T-helper 2 cell treated with Interferon-gamma antibody and Interleukin-4, amounts not matched to agents 5 μg/mL and 100 μg/mL, for 36 hours (primary cell): ENCODE data around the gene UBE2O.
"Not testable (repeated sequence)": the region's sequence is repeated elsewhere in the genome, so short reads cannot be mapped to it uniquely, and the experiment has no call there.

Source experiments
- DNase-seq: peaks from one replicate; pipeline ENCODE4 v3.0.0; 2021; ENCODE audit warnings: low spot score
- H3K27ac Mint-ChIP-seq: one replicate; pipeline ENCODE4 v1.8.0; 2021; ENCODE audit warnings: mild to moderate bottlenecking, mixed read lengths
- H3K27me3 Mint-ChIP-seq: one replicate; pipeline ENCODE4 v1.8.0; 2021; ENCODE audit warnings: low read depth, mixed read lengths
- H3K36me3 Mint-ChIP-seq: one replicate; pipeline ENCODE4 v1.8.0; 2021; ENCODE audit warnings: low read depth, mixed read lengths
- H3K4me1 Mint-ChIP-seq: one replicate; pipeline ENCODE4 v1.8.0; 2021; ENCODE audit warnings: low read depth, mixed read lengths
- H3K4me3 Mint-ChIP-seq: one replicate; pipeline ENCODE4 v1.8.0; 2022; ENCODE audit warnings: mild to moderate bottlenecking, moderate library complexity, mixed read lengths
- H3K9me3 Mint-ChIP-seq: one replicate; pipeline ENCODE4 v1.8.0; 2021; ENCODE audit warnings: mixed read lengths

UBE2O gene

GRCh38 chr17:76369379-76369778 is 83.6 kb downstream of the UBE2O start:
- Mint-ChIP-seq H3K27me3 (no peaks in the 10 kb centered on the region), H3K27ac (no peak overlapping the region), H3K4me1 (no peaks in the 10 kb centered on the region), H3K36me3 (no peaks in the 10 kb centered on the region), H3K4me3 (no peak overlapping the region), H3K9me3 (no peaks in the 10 kb centered on the region)
- DNase-seq, result no peak

- Mint-ChIP-seq H3K4me3 (no peak overlapping the region), H3K27me3 (no peaks in the 10 kb centered on the region), H3K27ac (no peak overlapping the region), H3K36me3 (no peaks in the 10 kb centered on the region), H3K9me3 (no peaks in the 10 kb centered on the region), H3K4me1 (no peaks in the 10 kb centered on the region)
- no peak for DNase-seq
These were observed 84.4 kb downstream of the UBE2O start for GRCh38 chr17:76368545-76368944.

DNA sequence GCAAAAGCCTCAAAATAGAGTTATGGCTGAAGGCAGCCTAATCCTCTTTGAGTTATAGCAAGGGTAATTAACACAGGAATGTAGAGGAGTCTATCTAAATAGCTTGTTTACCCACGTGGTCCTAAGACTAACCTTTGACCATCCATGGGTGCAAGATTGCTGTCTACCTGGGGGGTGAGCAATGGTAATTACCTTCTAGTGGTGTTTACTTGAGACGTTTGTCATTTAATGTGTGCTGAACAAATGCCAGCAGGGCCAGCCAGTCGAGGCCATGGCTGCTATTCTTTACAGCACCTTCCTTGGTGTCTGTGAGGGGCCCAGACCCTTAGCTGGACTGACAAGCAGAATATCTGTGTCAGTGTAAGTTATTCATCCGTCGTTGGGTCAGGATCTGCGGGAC is 85.3 kb downstream of the UBE2O start:
- no peak for DNase-seq
- Mint-ChIP-seq H3K36me3 (no peaks in the 10 kb centered on the region), H3K27me3 (no peaks in the 10 kb centered on the region), H3K9me3 (no peaks in the 10 kb centered on the region), H3K4me3 (no peak overlapping the region), H3K4me1 (no peaks in the 10 kb centered on the region), H3K27ac (no peak overlapping the region)

- DNase-seq, result no peak
- H3K27ac Mint-ChIP-seq, result no peak overlapping the region
- H3K36me3 Mint-ChIP-seq, result no peaks in the 10 kb centered on the region
- no peak overlapping the region for H3K4me3 Mint-ChIP-seq
- no peaks in the 10 kb centered on the region for H3K9me3 Mint-ChIP-seq
- no peaks in the 10 kb centered on the region for H3K4me1 Mint-ChIP-seq
- H3K27me3 Mint-ChIP-seq, result no peaks in the 10 kb centered on the region
These were observed 86.7 kb downstream of the UBE2O start for GRCh38 chr17:76366247-76366646.

DNA sequence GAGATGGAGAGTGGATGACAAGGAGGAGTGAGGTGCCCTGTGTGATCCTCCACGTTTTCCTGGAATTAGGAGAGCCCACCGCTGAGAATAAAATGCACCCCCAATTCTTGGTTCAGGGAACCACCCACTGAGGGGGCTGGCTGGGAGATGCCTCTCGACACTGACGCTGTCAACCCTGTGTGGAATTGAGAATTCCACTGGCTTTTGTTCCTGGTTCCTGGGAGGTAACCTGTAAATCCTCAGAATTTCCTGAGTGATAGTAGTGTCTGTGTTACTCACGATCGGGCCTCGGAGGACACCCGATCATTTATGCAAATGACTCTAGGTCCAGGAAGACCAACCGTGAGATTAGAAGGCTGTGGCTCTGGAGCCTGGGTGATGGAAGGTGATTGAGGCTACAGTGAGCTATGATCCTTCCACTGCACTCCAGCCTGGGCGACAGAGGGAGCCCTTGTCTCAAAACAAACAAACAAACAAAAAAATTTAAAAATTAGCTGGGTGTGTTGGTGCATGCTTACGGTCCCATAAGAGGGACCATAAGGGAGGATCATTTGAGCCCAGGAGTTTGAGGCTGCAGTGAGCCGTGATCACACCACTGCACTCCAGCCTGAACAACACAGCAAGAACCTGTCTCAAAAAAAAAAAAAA is 87.6 kb downstream of the UBE2O start:
- no peaks in the 10 kb centered on the region for H3K36me3 Mint-ChIP-seq

DNA sequence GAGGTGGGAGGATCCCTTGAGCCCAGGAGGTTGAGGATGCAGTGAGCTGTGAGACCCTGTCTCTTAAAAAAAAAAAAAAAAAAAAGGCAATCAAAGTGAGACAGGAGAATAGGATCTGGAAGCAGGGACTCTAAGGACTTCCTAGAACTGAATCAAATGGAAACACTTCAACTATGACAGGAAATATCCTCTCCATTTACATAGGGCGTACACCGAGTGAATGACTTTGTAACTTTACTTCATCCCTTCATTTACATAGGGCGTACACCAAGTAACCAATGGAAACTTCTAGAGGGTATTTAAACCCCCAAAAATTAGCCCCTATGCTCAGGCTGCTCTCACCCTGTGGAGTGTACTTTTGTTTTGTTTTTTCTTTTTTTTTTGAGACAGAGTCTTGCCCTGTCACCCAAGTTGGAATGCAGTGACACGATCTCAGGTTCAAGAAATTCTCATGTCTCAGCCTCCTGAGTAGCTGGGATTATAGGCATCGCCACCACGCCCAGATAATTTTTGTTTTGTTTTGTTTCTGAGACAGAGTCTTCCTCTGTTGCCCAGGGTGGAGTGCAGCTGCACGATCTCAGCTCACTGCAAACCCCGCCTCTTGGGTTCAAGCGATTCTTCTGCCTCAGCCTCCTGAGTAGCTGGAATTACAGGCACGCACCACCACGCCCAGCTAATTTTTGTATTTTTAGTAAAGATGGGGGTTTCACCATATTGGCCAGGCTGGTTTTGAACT is 89.7 kb downstream of the UBE2O start:
- Mint-ChIP-seq H3K4me3 (no peak overlapping the region), H3K36me3 (no peaks in the 10 kb centered on the region), H3K4me1 (no peaks in the 10 kb centered on the region), H3K9me3 (no peaks in the 10 kb centered on the region), H3K27me3 (peaks cover 2% of the 10 kb centered on the region), H3K27ac (no peak overlapping the region)
- no peak for DNase-seq

More for the DNA sequence above, 87.6 kb downstream of the UBE2O start:
- Mint-ChIP-seq H3K4me1 (no peaks in the 10 kb centered on the region), H3K9me3 (no peaks in the 10 kb centered on the region), H3K4me3 (no peak overlapping the region), H3K27me3 (peaks cover 2% of the 10 kb centered on the region), H3K27ac (no peak overlapping the region)
- no peak for DNase-seq

- Mint-ChIP-seq H3K9me3 (no peaks in the 10 kb centered on the region), H3K4me1 (peaks cover 1% of the 10 kb centered on the region), H3K36me3 (no peaks in the 10 kb centered on the region), H3K27me3 (peaks cover 2% of the 10 kb centered on the region), H3K4me3 (no peak overlapping the region), H3K27ac (no peak overlapping the region)
- DNase-seq, result no peak
These were observed 92.5 kb downstream of the UBE2O start for GRCh38 chr17:76360461-76360860.

DNA sequence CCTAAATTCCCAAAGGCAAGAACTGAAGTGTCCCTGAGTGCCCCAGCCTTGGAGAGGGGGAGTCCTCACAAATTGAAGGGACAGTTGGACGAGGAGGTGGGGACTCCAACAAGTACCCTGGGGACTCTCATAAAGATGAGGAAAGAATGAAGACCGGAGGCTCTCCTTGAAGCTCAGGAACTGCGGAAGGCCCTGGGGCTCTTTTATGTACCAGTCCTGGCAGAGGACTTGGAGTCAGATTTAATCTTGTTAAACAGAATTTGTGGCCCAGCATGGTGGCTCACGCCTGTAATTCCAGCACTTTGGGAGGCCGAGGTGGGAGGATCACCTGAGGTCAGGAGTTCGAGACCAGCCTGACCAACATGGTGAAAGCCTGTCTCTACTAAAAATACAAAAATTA is 93.2 kb downstream of the UBE2O start:
- not testable (repeated sequence) for H3K36me3 Mint-ChIP-seq, H3K27me3 Mint-ChIP-seq

GRCh38 chr17:76359375-76359774 is 93.6 kb downstream of the UBE2O start:
- Mint-ChIP-seq H3K4me3 (no peak overlapping the region), H3K4me1 (peaks cover 6% of the 10 kb centered on the region), H3K36me3 (no peaks in the 10 kb centered on the region), H3K9me3 (no peaks in the 10 kb centered on the region), H3K27ac (no peak overlapping the region), H3K27me3 (peaks cover 2% of the 10 kb centered on the region)
- DNase-seq, result no peak

More for the DNA sequence above, 93.2 kb downstream of the UBE2O start:
- not testable (repeated sequence) for DNase-seq, H3K4me3 Mint-ChIP-seq, H3K9me3 Mint-ChIP-seq, H3K4me1 Mint-ChIP-seq, H3K27ac Mint-ChIP-seq

DNA sequence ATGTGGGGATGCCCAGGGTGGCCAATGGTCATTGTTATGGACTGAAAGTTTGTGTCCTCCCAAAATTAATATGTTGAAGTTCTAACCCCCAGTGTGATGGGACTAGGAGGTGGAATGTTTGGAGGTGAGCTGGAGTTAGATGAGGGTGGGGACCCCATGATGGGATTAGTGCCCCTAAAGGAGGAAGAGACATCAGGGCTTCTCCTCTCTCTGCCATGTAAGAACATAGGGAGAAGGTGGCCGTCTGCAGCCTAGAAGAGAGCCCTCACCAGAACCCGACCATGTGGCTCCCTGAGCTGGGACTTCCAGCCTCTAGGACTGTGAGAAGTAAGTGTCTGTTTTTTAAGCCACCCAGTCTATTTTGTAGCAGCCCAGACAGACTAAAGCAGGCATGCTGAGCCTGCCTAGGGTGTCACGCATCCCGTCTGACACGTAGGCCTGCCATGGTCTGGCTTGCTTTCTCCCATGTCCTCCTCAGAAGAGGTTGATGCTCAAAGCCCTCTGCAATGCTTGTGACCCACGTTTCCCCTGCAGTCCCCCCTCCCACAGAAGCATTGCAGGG is 95.3 kb downstream of the UBE2O start:
- no peak overlapping the region for H3K27ac Mint-ChIP-seq
- no peaks in the 10 kb centered on the region for H3K9me3 Mint-ChIP-seq
- peaks cover 2% of the 10 kb centered on the region for H3K27me3 Mint-ChIP-seq
- no peaks in the 10 kb centered on the region for H3K36me3 Mint-ChIP-seq
- peaks cover 13% of the 10 kb centered on the region for H3K4me1 Mint-ChIP-seq
- no peak for DNase-seq
- no peak overlapping the region for H3K4me3 Mint-ChIP-seq

DNA sequence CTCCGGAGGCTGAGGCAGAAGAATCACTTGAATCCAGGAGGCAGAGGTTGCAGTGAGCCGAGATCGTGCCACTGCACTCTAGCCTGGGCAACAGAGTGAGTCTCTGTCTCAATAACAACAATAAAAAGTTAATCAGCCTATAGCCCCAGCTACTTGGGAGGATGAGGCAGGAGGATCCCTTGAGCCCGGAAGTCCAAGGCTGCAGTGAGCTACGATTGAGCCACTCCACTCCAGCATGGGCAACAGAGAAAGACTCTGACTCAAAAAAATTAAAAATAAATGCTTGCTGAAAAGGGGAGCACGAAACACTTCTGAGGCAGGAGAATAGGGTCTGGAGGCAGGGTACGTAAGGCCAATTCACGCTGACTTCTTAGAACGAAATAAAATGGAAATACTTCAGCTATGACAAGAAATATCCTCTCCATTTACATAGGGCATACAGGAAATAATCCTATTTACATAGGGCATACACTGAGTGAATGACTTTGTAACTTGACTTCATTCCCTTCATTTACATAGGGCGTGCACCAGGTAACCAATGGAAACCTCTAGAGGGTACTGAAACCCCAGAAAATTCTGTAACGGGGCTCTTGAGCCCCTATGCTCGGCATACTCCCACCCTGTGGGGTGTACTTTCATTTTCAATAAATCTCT is 96.0 kb downstream of the UBE2O start:
- H3K4me1 Mint-ChIP-seq, result peaks cover 19% of the 10 kb centered on the region
- peaks cover 2% of the 10 kb centered on the region for H3K27me3 Mint-ChIP-seq
- no peaks in the 10 kb centered on the region for H3K9me3 Mint-ChIP-seq
- H3K36me3 Mint-ChIP-seq, result no peaks in the 10 kb centered on the region
- DNase-seq, result no peak
- peak overlapping the region; percentile 5 for H3K27ac Mint-ChIP-seq
- no peak overlapping the region for H3K4me3 Mint-ChIP-seq

- Mint-ChIP-seq H3K9me3 (no peaks in the 10 kb centered on the region), H3K27me3 (no peaks in the 10 kb centered on the region), H3K4me3 (peak overlapping the region; percentile 88), H3K36me3 (peaks cover 4% of the 10 kb centered on the region), H3K27ac (peak overlapping the region; percentile 50), H3K4me1 (peaks cover 27% of the 10 kb centered on the region)
- DNase-seq, result peak; percentile 8
These were observed 98.1 kb downstream of the UBE2O start for GRCh38 chr17:76354747-76355310.

- Mint-ChIP-seq H3K36me3 (peaks cover 4% of the 10 kb centered on the region), H3K4me1 (peaks cover 27% of the 10 kb centered on the region), H3K4me3 (peak overlapping the region; percentile 88), H3K27me3 (no peaks in the 10 kb centered on the region), H3K9me3 (no peaks in the 10 kb centered on the region), H3K27ac (peak overlapping the region; percentile 97)
- no peak for DNase-seq
These were observed 98.6 kb downstream of the UBE2O start for GRCh38 chr17:76354317-76354729.
